ENCODE results near the gene EEPD1.

DNA sequence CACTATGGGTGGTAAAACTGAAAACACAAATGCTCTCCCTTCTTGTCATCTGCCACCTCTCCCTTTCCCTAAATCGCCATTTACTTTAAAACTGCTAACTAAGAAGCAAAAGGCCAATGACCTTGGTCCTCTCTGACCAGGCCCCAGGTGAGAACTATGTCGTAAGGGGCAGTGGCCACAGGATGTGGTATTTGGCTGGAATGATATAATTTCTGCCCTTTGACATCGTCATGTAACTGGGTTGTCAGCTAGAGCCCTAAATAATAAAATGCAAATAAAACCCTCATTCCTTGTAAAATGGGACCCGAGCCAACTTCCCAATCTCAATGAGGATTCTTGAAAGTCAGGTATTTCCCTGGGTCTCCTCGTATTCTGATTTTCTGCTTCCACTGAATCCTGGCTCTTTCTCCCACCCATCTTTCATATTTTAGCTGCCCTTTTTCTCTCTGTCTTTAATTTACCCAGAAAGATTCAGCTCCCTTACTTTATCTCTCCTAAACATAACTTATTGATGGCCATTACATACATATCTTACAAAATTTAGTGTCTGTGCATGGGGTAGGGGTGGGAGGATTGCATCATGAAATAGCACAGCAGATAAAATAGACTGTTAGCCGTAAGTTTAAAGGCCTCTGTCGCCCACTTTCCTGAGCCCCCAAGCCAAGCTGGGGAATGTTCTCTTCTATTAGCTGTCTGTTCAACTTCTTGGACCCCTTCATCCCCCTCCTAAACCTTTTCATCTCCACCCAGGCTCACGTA lies 3.2 kb upstream of the EEPD1 start:
- no peak for TF ChIP-seq POLR2A (IDR thresholded peaks at IDR 0.05)
- TF ChIP-seq, protein P1, sequence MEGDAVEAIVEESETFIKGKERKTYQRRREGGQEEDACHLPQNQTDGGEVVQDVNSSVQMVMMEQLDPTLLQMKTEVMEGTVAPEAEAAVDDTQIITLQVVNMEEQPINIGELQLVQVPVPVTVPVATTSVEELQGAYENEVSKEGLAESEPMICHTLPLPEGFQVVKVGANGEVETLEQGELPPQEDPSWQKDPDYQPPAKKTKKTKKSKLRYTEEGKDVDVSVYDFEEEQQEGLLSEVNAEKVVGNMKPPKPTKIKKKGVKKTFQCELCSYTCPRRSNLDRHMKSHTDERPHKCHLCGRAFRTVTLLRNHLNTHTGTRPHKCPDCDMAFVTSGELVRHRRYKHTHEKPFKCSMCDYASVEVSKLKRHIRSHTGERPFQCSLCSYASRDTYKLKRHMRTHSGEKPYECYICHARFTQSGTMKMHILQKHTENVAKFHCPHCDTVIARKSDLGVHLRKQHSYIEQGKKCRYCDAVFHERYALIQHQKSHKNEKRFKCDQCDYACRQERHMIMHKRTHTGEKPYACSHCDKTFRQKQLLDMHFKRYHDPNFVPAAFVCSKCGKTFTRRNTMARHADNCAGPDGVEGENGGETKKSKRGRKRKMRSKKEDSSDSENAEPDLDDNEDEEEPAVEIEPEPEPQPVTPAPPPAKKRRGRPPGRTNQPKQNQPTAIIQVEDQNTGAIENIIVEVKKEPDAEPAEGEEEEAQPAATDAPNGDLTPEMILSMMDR (IDR thresholded peaks at IDR 0.05) = no peak
